H1 (cell line): ENCODE data around the gene TXLNA. TPM values are rescaled to one million over a fixed set of nuclear protein-coding genes. Genes with fewer than 3 reads are reported as not detected.

Experiments
- CTCF ChIA-PET: fragments of 300-600 bp; sonication (Branson Sonifier 250); formaldehyde crosslinking; loops from one replicate; lab custom pipeline; 2021; ENCODE audit not compliant: partially characterized antibody; lab: Charles Lee
- POLR2A ChIA-PET: fragments of 300-600 bp; sonication (Branson Sonifier 250); formaldehyde crosslinking; loops from one replicate; lab custom pipeline; 2021; ENCODE audit warnings: inconsistent platforms; ENCODE audit not compliant: partially characterized antibody; lab: Charles Lee
- DNase-seq, 2 experiments: peaks; one replicate each; pipeline versions ENCODE4 v3.0.0 to v3.0.0-alpha.2; 2010 to 2022; ENCODE audit warnings: low spot score in 2 of 2, low read depth in 1 of 2, mixed read lengths in 1 of 2
- FAIRE-seq: peaks from 2 replicates; lab custom pipeline; 2011; peaks lifted over from hg19 to GRCh38; lab: Jason Lieb, UNC
- H2AFZ ChIP-seq: 2 replicates; pipeline ENCODE4 v1.8.1; 2012; ENCODE audit warnings: low read length, inconsistent platforms
- H2AK5ac ChIP-seq: 2 replicates; pipeline ENCODE4 v1.6.1; 2013; ENCODE audit warnings: low read depth, low read length
- H2BK120ac ChIP-seq: replicated peaks from 2 replicates; pipeline ENCODE3; 2013; ENCODE audit warnings: low read depth, low read length, inconsistent platforms
- H2BK12ac ChIP-seq: 2 replicates; pipeline ENCODE4 v1.6.1; 2013; ENCODE audit warnings: low read depth, low read length
- H2BK15ac ChIP-seq: 2 replicates; pipeline ENCODE4 v1.6.1; 2013; ENCODE audit warnings: low read length
- H2BK20ac ChIP-seq: 2 replicates; pipeline ENCODE4 v1.6.1; 2013; ENCODE audit warnings: low read length
- H2BK5ac ChIP-seq: 2 replicates; pipeline ENCODE4 v1.6.1; 2013; ENCODE audit warnings: low read depth, low read length
- H3K14ac ChIP-seq: 2 replicates; pipeline ENCODE4 v1.6.1; 2013; ENCODE audit warnings: inconsistent platforms; ENCODE audit not compliant: insufficient read length
- H3K18ac ChIP-seq: 2 replicates; pipeline ENCODE4 v1.6.1; 2013; ENCODE audit warnings: low read length; ENCODE audit errors: extremely low read depth
- H3K23ac ChIP-seq: 2 replicates; pipeline ENCODE4 v1.6.1; 2013; ENCODE audit warnings: inconsistent platforms; ENCODE audit not compliant: insufficient read length
- H3K23me2 ChIP-seq: 2 replicates; pipeline ENCODE4 v1.6.1; 2013; ENCODE audit warnings: low read depth, low read length
- H3K27ac ChIP-seq: 2 replicates; pipeline ENCODE4 v1.6.1; 2011; ENCODE audit warnings: low read depth, low read length, inconsistent platforms
- H3K27me3 ChIP-seq, 4 experiments: replicated peaks in 1 of 4; 1 replicate in 1 of 4; 2 replicates in 3 of 4; pipeline versions ENCODE4 v1.6.1 to v1.8.1; 2011 to 2013; ENCODE audit warnings: low read length in 3 of 4, mild to moderate bottlenecking in 3 of 4, inconsistent platforms in 2 of 4, mixed read lengths in 2 of 4, moderate library complexity in 1 of 4; ENCODE audit not compliant: control insufficient read depth in 3 of 4, insufficient read depth in 3 of 4; ENCODE audit errors: extremely low read depth in 1 of 4
- H3K36me3 ChIP-seq, 4 experiments: 2 replicates each; pipeline versions ENCODE4 v1.6.1 to v1.8.1; 2011 to 2013; ENCODE audit warnings: mild to moderate bottlenecking in 4 of 4, low read length in 3 of 4, moderate library complexity in 2 of 4, control low read depth in 1 of 4, inconsistent platforms in 1 of 4; ENCODE audit not compliant: insufficient read depth in 4 of 4, control insufficient read depth in 2 of 4
- H3K4ac ChIP-seq: replicated peaks from 2 replicates; pipeline ENCODE3; 2013; ENCODE audit warnings: low read length, low read depth, mixed read lengths, inconsistent platforms; ENCODE audit not compliant: insufficient read length
- H3K4me1 ChIP-seq, 4 experiments: replicated peaks in 1 of 4; 1 replicate in 1 of 4; 2 replicates in 3 of 4; pipeline versions ENCODE4 v1.6.1 to v1.8.1; 2011 to 2013; ENCODE audit warnings: low read length in 3 of 4, inconsistent platforms in 2 of 4, mixed read lengths in 1 of 4; ENCODE audit not compliant: insufficient read depth in 4 of 4, control insufficient read depth in 3 of 4
- H3K4me2 ChIP-seq, 2 experiments: 2 replicates each; pipeline versions ENCODE4 v1.6.1 to v1.8.1; 2011 to 2013; ENCODE audit warnings: low read depth in 2 of 2, low read length in 2 of 2, control low read depth in 1 of 2, inconsistent platforms in 1 of 2, mild to moderate bottlenecking in 1 of 2; ENCODE audit not compliant: insufficient read depth in 1 of 2
- H3K4me3 ChIP-seq, 4 experiments: fragments of 200-600, 300-600 bp in 1 of 4; sonication (generic), shearing (Covaris generic), sonication (Bioruptor Twin) in 1 of 4; 2 replicates each; pipeline versions ENCODE4 v1.5.1 to v1.8.1; 2011 to 2016; ENCODE audit warnings: low read length in 4 of 4, low read depth in 3 of 4, control low read depth in 2 of 4, inconsistent platforms in 2 of 4, mild to moderate bottlenecking in 2 of 4, mixed read lengths in 1 of 4, moderate library complexity in 1 of 4; ENCODE audit not compliant: insufficient read depth in 2 of 4; ENCODE audit errors: extremely low read depth in 1 of 4
- H3K56ac ChIP-seq: replicated peaks from 2 replicates; pipeline ENCODE3; 2013; ENCODE audit warnings: low read depth, mild to moderate bottlenecking, mixed read lengths, low read length, inconsistent platforms; ENCODE audit not compliant: insufficient read length
- H3K79me1 ChIP-seq: 2 replicates; pipeline ENCODE4 v1.6.1; 2013; ENCODE audit warnings: low read depth, low read length, control low read depth
- H3K79me2 ChIP-seq, 2 experiments: 2 replicates each; pipeline versions ENCODE4 v1.6.1 to v1.8.1; 2012 to 2013; ENCODE audit warnings: low read length in 2 of 2, mild to moderate bottlenecking in 2 of 2, inconsistent platforms in 1 of 2; ENCODE audit not compliant: insufficient read depth in 2 of 2, control insufficient read depth in 1 of 2
- H3K9ac ChIP-seq, 4 experiments: replicated peaks in 1 of 4; 1 replicate in 1 of 4; 2 replicates in 3 of 4; pipeline versions ENCODE4 v1.6.1 to v1.8.1; 2011 to 2013; ENCODE audit warnings: low read depth in 3 of 4, low read length in 3 of 4, control low read depth in 2 of 4, mild to moderate bottlenecking in 2 of 4, moderate library complexity in 2 of 4, inconsistent platforms in 1 of 4; ENCODE audit errors: extremely low read depth in 1 of 4
- H3K9me3 ChIP-seq, 2 experiments: 2 replicates each; pipeline versions ENCODE4 v1.6.1 to v1.8.1; 2012 to 2013; ENCODE audit warnings: mild to moderate bottlenecking in 2 of 2, moderate library complexity in 2 of 2, control low read depth in 1 of 2, inconsistent platforms in 1 of 2, low read depth in 1 of 2, low read length in 1 of 2, mixed read lengths in 1 of 2; ENCODE audit not compliant: insufficient read depth in 2 of 2
- H4K20me1 ChIP-seq, 2 experiments: replicated peaks in 1 of 2; 2 replicates each; pipeline versions ENCODE3 to v1.8.1; 2011 to 2013; ENCODE audit warnings: inconsistent platforms in 2 of 2, low read length in 2 of 2, mild to moderate bottlenecking in 1 of 2; ENCODE audit not compliant: insufficient read depth in 2 of 2, control insufficient read depth in 1 of 2
- H4K5ac ChIP-seq: 2 replicates; pipeline ENCODE4 v1.6.1; 2013; ENCODE audit warnings: low read length, low read depth, mixed read lengths, inconsistent platforms; ENCODE audit not compliant: insufficient read length
- H4K8ac ChIP-seq: 2 replicates; pipeline ENCODE4 v1.8.0; 2013; ENCODE audit warnings: mild to moderate bottlenecking, moderate library complexity, low read length, inconsistent platforms; ENCODE audit not compliant: insufficient read depth; ENCODE audit errors: extremely low read depth
- H4K91ac ChIP-seq: replicated peaks from 2 replicates; pipeline ENCODE3; 2013; ENCODE audit warnings: low read length, mixed read lengths, inconsistent platforms; ENCODE audit not compliant: insufficient read length
- EGR1 ChIP-seq: IDR thresholded peaks from 2 replicates; pipeline ENCODE4 v1.6.1; 2011; ENCODE audit warnings: low read depth, low read length, borderline replicate concordance
- SIRT6 ChIP-seq: IDR thresholded peaks from one replicate; pipeline ENCODE4 v1.7.1; 2012; ENCODE audit warnings: low read length, inconsistent platforms
- SP4 ChIP-seq: IDR thresholded peaks from 2 replicates; pipeline ENCODE4 v1.6.1; 2012; ENCODE audit warnings: low read length, inconsistent platforms
- TBP ChIP-seq: IDR thresholded peaks from 2 replicates; pipeline ENCODE4 v1.6.1; 2011; ENCODE audit warnings: low read depth, low read length, improper control_type of control experiment
- WGBS, 2 experiments: shearing (Covaris generic) in 1 of 2; methylation state at CpG; one replicate each; pipeline versions ENCODE4 v1.1.6 to v1.1.7; 2013 to 2015; ENCODE audit warnings: low lambda C conversion rate in 2 of 2, mixed read lengths in 2 of 2, inconsistent platforms in 1 of 2, low coverage in 1 of 2, missing lambda C conversion rate in 1 of 2; ENCODE audit not compliant: insufficient replicate concordance in 2 of 2, insufficient coverage in 1 of 2, insufficient read length in 1 of 2; ENCODE audit errors: extremely low coverage in 1 of 2, missing lambda C conversion rate in 1 of 2; 5-methylcytosine and 5-hydroxymethylcytosine counted together
- polyA plus RNA-seq, 7 experiments: library from polyadenylated mRNA; depleted of rRNA in 3 of 7; stranded (reverse) in 5 of 7; unstranded in 2 of 7; fragments of >200 nt in 5 of 7; fragments of 200-250 nt in 2 of 7; gene quantifications; 1 replicate in 5 of 7; 2 replicates in 1 of 7; 4 replicates in 1 of 7; pipeline versions ENCODE4 v1.2.1 to v1.2.3, GENCODE V29; 2011 to 2013; ENCODE audit warnings: missing spikeins in 2 of 7, mixed read lengths in 2 of 7
- total RNA-seq: library from RNA; stranded (reverse); fragmentation: NEBNext Ultra II Directional; extraction: Animal tissue kit (Norgen Biotek cat#: 25700); gene quantifications from 2 replicates; pipeline ENCODE4 v1.2.1, GENCODE V29; 2021

Gene TXLNA
- total and polyA plus RNA-seq, 2 of the 8 experiments (the other 6 are each of a cell fraction or from before 2014, with no cell fraction given), result 31.3 to 46.9 TPM

DNA sequence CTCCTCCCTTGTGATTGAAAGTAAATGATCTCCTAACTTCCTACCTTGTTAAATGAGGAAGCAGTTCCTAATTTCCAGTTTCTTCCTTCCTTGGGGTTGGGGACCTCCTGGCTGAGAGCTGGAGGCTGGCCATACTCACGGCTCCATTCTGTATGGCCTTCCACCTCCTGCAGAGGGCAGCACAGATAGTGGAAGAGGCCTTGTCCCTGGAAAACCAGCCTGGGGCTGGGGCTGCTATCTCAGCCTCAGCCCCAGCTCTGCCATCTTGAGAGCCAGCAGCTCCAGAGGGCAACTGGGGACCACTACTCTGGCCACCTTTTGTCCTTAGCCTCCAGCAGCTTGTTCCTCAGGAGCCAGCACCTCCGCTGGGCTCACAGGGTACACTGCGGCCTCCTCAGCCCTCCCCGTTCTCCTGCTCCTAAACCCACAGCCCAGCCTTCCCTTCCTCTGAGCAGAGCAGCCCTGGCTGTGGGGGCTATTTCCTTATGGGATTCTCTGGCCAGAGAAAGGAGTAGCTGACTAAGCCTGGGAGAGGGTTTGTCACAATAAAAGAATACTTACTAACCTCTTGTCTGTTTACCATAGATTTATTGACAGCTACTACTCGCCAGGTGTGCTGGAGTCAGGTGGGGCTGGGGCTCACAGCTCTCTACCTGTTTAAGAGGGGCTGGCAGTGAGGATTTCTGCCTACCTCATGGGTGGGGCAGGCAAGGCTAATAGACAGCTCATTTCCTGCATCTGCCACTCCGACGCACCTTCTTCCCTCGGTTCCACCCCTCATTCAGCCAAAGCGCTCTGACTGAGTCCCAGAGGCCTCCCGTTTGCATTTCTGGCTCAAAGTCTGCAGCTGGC is 36.4 kb downstream of the TXLNA start:
- Histone ChIP-seq H3K79me2 (peaks cover 0 to 5% of the 10 kb centered on the region in 2 experiments; a peak in 2 of 4 replicates), H2AK5ac (no peak overlapping the region), H2BK120ac (no peak overlapping the region), H3K4ac (no peak overlapping the region), H4K20me1 (peaks cover 0 to 3% of the 10 kb centered on the region in 2 experiments), H2BK20ac (no peak overlapping the region), H3K27ac (no peak overlapping the region), H3K18ac (no peak overlapping the region), H2BK12ac (no peak overlapping the region), H4K5ac (no peak overlapping the region), H3K56ac (no peak overlapping the region), H2AFZ (no peak overlapping the region), H4K91ac (no peak overlapping the region), H2BK15ac (no peak overlapping the region), H3K79me1 (no peaks in the 10 kb centered on the region; the same call in 1 of the 2 replicates), H4K8ac (no peak overlapping the region; the same call in 1 of the 2 replicates), H3K14ac (no peak overlapping the region), H3K4me1 (no peaks in the 10 kb centered on the region), H3K27me3 (no peaks in the 10 kb centered on the region), H3K23ac (no peak overlapping the region), H3K4me2 (no peak overlapping the region), H2BK5ac (no peak overlapping the region), H3K23me2 (no peaks in the 10 kb centered on the region), H3K9ac (no peak overlapping the region), H3K9me3 (no peaks in the 10 kb centered on the region), H3K4me3 (no peak overlapping the region), H3K36me3 (peaks cover 2 to 14% (median 6%) of the 10 kb centered on the region in 4 experiments; a peak in 4 of 8 replicates)
- FAIRE-seq (no peak), DNase-seq (peak in 1 of 2 experiments; percentile 79)
- WGBS, 2 experiments, result 88% methylated on average over 10 of the region's 10 CpGs; no CpG with 5 or more reads in 1 of the 2 experiments
- ChIA-PET POLR2A (interaction anchor here (0.7 to 4.1 kb wide), 23 partner anchors 10 to 178 kb away, joined by 3 to 33 read pairs (median 5); partner anchors contain the start of genes BSDC1, FAM229A, IQCC and MARCKSL1), CTCF (interaction anchor here (0.6 to 7.6 kb wide), 44 partner anchors 10 to 419 kb away, joined by 3 to 70 read pairs (median 4); partner anchors contain the start of genes CCDC28B, FAM167B, FAM229A and HDAC1)
- TF ChIP-seq SIRT6 (no peak), TBP (no peak), SP4 (no peak), EGR1 (no peak)
